H9 (cell line): ENCODE results near the gene MEG3. TPM values are rescaled to one million over a fixed set of nuclear protein-coding genes. Genes with fewer than 3 reads are reported as not detected.

Experiments
- DNase-seq: peaks from one replicate; pipeline ENCODE4 v3.0.0-alpha.2; 2017
- H2AFZ ChIP-seq: one replicate; pipeline ENCODE4 v1.6.1; 2013; ENCODE audit warnings: mild to moderate bottlenecking, low read length, control low read depth, moderate library complexity
- H2AK5ac ChIP-seq: 2 replicates; pipeline ENCODE4 v1.6.1; 2013; ENCODE audit warnings: low read length, control low read depth, mixed read lengths; ENCODE audit not compliant: insufficient read length
- H2BK120ac ChIP-seq: one replicate; pipeline ENCODE4 v1.6.1; 2013; ENCODE audit warnings: low read depth, mild to moderate bottlenecking, low read length, control low read depth, inconsistent platforms; ENCODE audit not compliant: poor library complexity, severe bottlenecking
- H2BK12ac ChIP-seq: 2 replicates; pipeline ENCODE4 v1.6.1; 2013; ENCODE audit warnings: low read length, control low read depth, mixed read lengths, low read depth; ENCODE audit not compliant: insufficient read length
- H2BK15ac ChIP-seq: 2 replicates; pipeline ENCODE4 v1.6.1; 2013; ENCODE audit warnings: low read depth, low read length, control low read depth
- H2BK20ac ChIP-seq: one replicate; pipeline ENCODE4 v1.6.1; 2013; ENCODE audit warnings: low read depth, mild to moderate bottlenecking, low read length, control low read depth, inconsistent platforms; ENCODE audit not compliant: poor library complexity, severe bottlenecking
- H2BK5ac ChIP-seq: 2 replicates; pipeline ENCODE4 v1.6.1; 2013; ENCODE audit warnings: low read length, control low read depth, mixed read lengths; ENCODE audit not compliant: insufficient read length
- H3K14ac ChIP-seq: 2 replicates; pipeline ENCODE4 v1.6.1; 2013; ENCODE audit warnings: low read length, control low read depth; ENCODE audit not compliant: insufficient read depth
- H3K18ac ChIP-seq: 2 replicates; pipeline ENCODE4 v1.6.1; 2013; ENCODE audit warnings: low read depth, mild to moderate bottlenecking, mixed read lengths, low read length, control low read depth; ENCODE audit not compliant: insufficient read length
- H3K23ac ChIP-seq: 2 replicates; pipeline ENCODE4 v1.6.1; 2013; ENCODE audit warnings: low read length, control low read depth, mixed read lengths, low read depth; ENCODE audit not compliant: insufficient read length
- H3K23me2 ChIP-seq: 2 replicates; pipeline ENCODE4 v1.6.1; 2013; ENCODE audit warnings: low read depth, mild to moderate bottlenecking, mixed read lengths, low read length, control low read depth; ENCODE audit not compliant: insufficient read length, poor library complexity, severe bottlenecking
- H3K27ac ChIP-seq: 2 replicates; pipeline ENCODE4 v1.5.1; 2013; ENCODE audit warnings: low read length, control low read depth, mixed read lengths, low read depth; ENCODE audit not compliant: insufficient read length
- H3K27me3 ChIP-seq: 2 replicates; pipeline ENCODE4 v1.6.1; 2013; ENCODE audit warnings: low read length, control low read depth, inconsistent platforms; ENCODE audit not compliant: insufficient read depth
- H3K4ac ChIP-seq: 2 replicates; pipeline ENCODE4 v1.6.1; 2013; ENCODE audit warnings: low read depth, mild to moderate bottlenecking, control low read depth, inconsistent platforms, low read length, moderate library complexity
- H3K4me1 ChIP-seq: 2 replicates; pipeline ENCODE4 v1.6.1; 2013; ENCODE audit warnings: low read length, control low read depth, inconsistent platforms; ENCODE audit not compliant: insufficient read depth
- H3K4me2 ChIP-seq: 2 replicates; pipeline ENCODE4 v1.6.1; 2013; ENCODE audit warnings: low read length, control low read depth, mixed read lengths; ENCODE audit not compliant: insufficient read length, insufficient read depth
- H3K56ac ChIP-seq: 2 replicates; pipeline ENCODE4 v1.6.1; 2013; ENCODE audit warnings: low read depth, mild to moderate bottlenecking, mixed read lengths, low read length, control low read depth; ENCODE audit not compliant: insufficient read length
- H3K79me1 ChIP-seq: 2 replicates; pipeline ENCODE4 v1.6.1; 2013; ENCODE audit warnings: low read depth, mild to moderate bottlenecking, moderate library complexity, low read length, control low read depth, inconsistent platforms; ENCODE audit not compliant: insufficient read depth, poor library complexity, severe bottlenecking
- H3K79me2 ChIP-seq: 2 replicates; pipeline ENCODE4 v1.6.1; 2013; ENCODE audit warnings: low read length, control low read depth, inconsistent platforms; ENCODE audit not compliant: insufficient read depth
- H3K9ac ChIP-seq: 2 replicates; pipeline ENCODE4 v1.6.1; 2013; ENCODE audit warnings: low read length, control low read depth, mixed read lengths; ENCODE audit not compliant: insufficient read length; ENCODE audit errors: extremely low read depth
- H3K9me3 ChIP-seq: one replicate; pipeline ENCODE4 v1.6.1; 2013; ENCODE audit warnings: low read depth, low read length, inconsistent platforms; ENCODE audit not compliant: control insufficient read depth
- H3T11ph ChIP-seq: one replicate; pipeline ENCODE4 v1.6.1; 2013; ENCODE audit warnings: mild to moderate bottlenecking, low read length, control low read depth, inconsistent platforms
- H4K20me1 ChIP-seq: one replicate; pipeline ENCODE4 v1.6.1; 2013; ENCODE audit not compliant: control insufficient read depth, insufficient read length, insufficient read depth
- H4K5ac ChIP-seq: 2 replicates; pipeline ENCODE4 v1.6.1; 2013; ENCODE audit warnings: low read depth, mild to moderate bottlenecking, mixed read lengths, low read length, control low read depth; ENCODE audit not compliant: insufficient read length
- H4K8ac ChIP-seq: replicated peaks from 2 replicates; pipeline ENCODE4 v1.6.1; 2013; ENCODE audit warnings: low read length, control low read depth, mixed read lengths, low read depth; ENCODE audit not compliant: insufficient read length
- H4K91ac ChIP-seq: 2 replicates; pipeline ENCODE4 v1.6.1; 2013; ENCODE audit warnings: low read depth, mild to moderate bottlenecking, moderate library complexity, mixed read lengths, low read length, control low read depth; ENCODE audit not compliant: insufficient read length
- H3K27ac Mint-ChIP-seq, 3 experiments: 2 replicates in 2 of 3; 3 replicates in 1 of 3; pipeline ENCODE4 v1.8.0; 2020 to 2021; ENCODE audit warnings: mixed read lengths in 3 of 3, mild to moderate bottlenecking in 1 of 3, moderate library complexity in 1 of 3
- H3K27me3 Mint-ChIP-seq: 2 replicates; pipeline ENCODE4 v1.8.0; 2021; ENCODE audit warnings: low read depth, mild to moderate bottlenecking, moderate library complexity, mixed read lengths
- H3K36me3 Mint-ChIP-seq, 3 experiments: 2 replicates in 2 of 3; 3 replicates in 1 of 3; pipeline ENCODE4 v1.8.0; 2020 to 2021; ENCODE audit warnings: low read depth in 3 of 3, mixed read lengths in 3 of 3; ENCODE audit not compliant: insufficient read depth in 1 of 3
- H3K4me1 Mint-ChIP-seq, 2 experiments: 2 replicates each; pipeline ENCODE4 v1.8.0; 2020; ENCODE audit warnings: mixed read lengths in 2 of 2
- H3K4me3 Mint-ChIP-seq, 2 experiments: 2 replicates in 1 of 2; 3 replicates in 1 of 2; pipeline ENCODE4 v1.8.0; 2020 to 2021; ENCODE audit warnings: mild to moderate bottlenecking in 2 of 2, mixed read lengths in 2 of 2, moderate library complexity in 1 of 2
- H3K9me3 Mint-ChIP-seq, 2 experiments: 2 replicates in 1 of 2; 3 replicates in 1 of 2; pipeline ENCODE4 v1.8.0; 2020; ENCODE audit warnings: mild to moderate bottlenecking in 2 of 2, mixed read lengths in 2 of 2, moderate library complexity in 1 of 2
- CTCF ChIP-seq: fragments of 200-600 bp; sonication (generic); conservative IDR thresholded peaks from 3 replicates; pipeline ENCODE4 v1.8.0; 2021; ENCODE audit warnings: antibody characterized with exemption, mild to moderate bottlenecking
- WGBS: extraction: QIAGEN DNeasy Blood & Tissue Kit; methylation state at CpG from one replicate; pipeline ENCODE4 v1.1.7; 2013; ENCODE audit warnings: missing lambda C conversion rate, low lambda C conversion rate, mixed read lengths; ENCODE audit not compliant: insufficient read length; ENCODE audit errors: extremely low coverage; 5-methylcytosine and 5-hydroxymethylcytosine counted together
- total RNA-seq: library from RNA; stranded (reverse); gene quantifications from 2 replicates; pipeline ENCODE4 v1.2.1, GENCODE V29; 2021

Gene MEG3
- total RNA-seq, 1 experiment from 2014 or later: 0.52 TPM

- Mint-ChIP-seq H3K4me3 (peak overlapping the region in 1 of 2 experiments; percentile 42; a peak in 2 of 5 replicates), H3K9me3 (peaks cover 3 to 7% of the 10 kb centered on the region in 2 experiments), H3K27me3 (peaks cover 80% of the 10 kb centered on the region), H3K4me1 (peaks cover 41 to 68% of the 10 kb centered on the region in 2 experiments), H3K27ac (no peak overlapping the region), H3K36me3 (peaks cover 0 to 7% (median 2%) of the 10 kb centered on the region in 3 experiments; a peak in 5 of 7 replicates)
- Histone ChIP-seq H2BK12ac (no peak overlapping the region), H4K20me1 (no peaks in the 10 kb centered on the region), H2AFZ (no peak overlapping the region), H2BK15ac (no peak overlapping the region), H3K9ac (no peak overlapping the region), H3K27ac (no peak overlapping the region), H4K91ac (no peak overlapping the region), H3K4me1 (peaks cover 2% of the 10 kb centered on the region; the same call in 1 of the 2 replicates), H3K56ac (no peak overlapping the region), H4K8ac (no peak overlapping the region), H3K4ac (no peak overlapping the region), H3K79me2 (no peaks in the 10 kb centered on the region), H3K14ac (no peak overlapping the region), H2BK120ac (no peak overlapping the region), H3K27me3 (peaks cover 6% of the 10 kb centered on the region; the same call in 1 of the 2 replicates), H2AK5ac (no peak overlapping the region), H3T11ph (no peak overlapping the region), H3K4me2 (no peak overlapping the region), H3K23me2 (peaks cover 7% of the 10 kb centered on the region), H3K9me3 (no peaks in the 10 kb centered on the region), H3K23ac (no peak overlapping the region), H4K5ac (no peak overlapping the region), H2BK20ac (no peak overlapping the region), H2BK5ac (no peak overlapping the region), H3K18ac (no peak overlapping the region), H3K79me1 (no peaks in the 10 kb centered on the region)
- peak; percentile 75 for DNase-seq
- TF ChIP-seq CTCF: peak; percentile 80
- WGBS: no CpG with 5 or more reads among the region's 18 CpGs
These were observed 76.6 kb downstream of the MEG3 start for GRCh38 chr14:100902295-100903133.
